ENCODE data around the gene CUEDC1. TPM values are rescaled to one million over a fixed set of nuclear protein-coding genes. Genes with fewer than 3 reads are reported as not detected.
"Not testable (repeated sequence)": the region's sequence is repeated elsewhere in the genome, so short reads cannot be mapped to it uniquely, and the experiment has no call there.

CUEDC1 gene
- total RNA-seq, 1 experiment from 2014 or later: 61.4 TPM

GRCh38 chr17:57849163-57849873, 105.9 kb downstream of the CUEDC1 start:
- CTCF ChIA-PET: interaction anchor here (0.6 kb wide), 1 partner anchor 109 kb away, joined by 6 read pairs; no protein-coding TSS in a partner anchor
- intact Hi-C loops (cut with micrococcal nuclease; ENCODE audit: unreplicated experiment): no loop called here
- BruUV-seq (replicated peaks): TSS peak; percentile 60

GRCh38 chr17:57846056-57846945, 108.9 kb downstream of the CUEDC1 start:
- peaks cover 37% of the 10 kb centered on the region for H3K79me2 ChIP-seq (ENCODE audit: low read depth)
- BruUV-seq (replicated peaks); POLR2A ChIA-PET (ENCODE audit: unreplicated experiment): not testable (repeated sequence)

More at GRCh38 chr17:57849163-57849873, 105.9 kb downstream of the CUEDC1 start:
- peaks cover 16% of the 10 kb centered on the region for H3K36me3 ChIP-seq (ENCODE audit: low read depth)
- DNase-seq: no peak
- POLR2A ChIA-PET (ENCODE audit: unreplicated experiment): interaction anchor here (0.5 to 0.6 kb wide), 2 partner anchors 139 to 140 kb away, joined by 3 to 5 read pairs; partner anchors contain the start of gene VEZF1
- no peaks in the 10 kb centered on the region for H3K9me2 ChIP-seq (ENCODE audit: insufficient read depth)
- H3F3A ChIP-seq (ENCODE audit: insufficient read depth, low read depth): peaks cover 9% of the 10 kb centered on the region
- no peaks in the 10 kb centered on the region for H3K27me3 ChIP-seq (ENCODE audit: insufficient read depth, low read depth)
- no peak for TF ChIP-seq EZH2 (IDR thresholded peaks at IDR 0.05; ENCODE audit: low read depth)
- no peak for TF ChIP-seq CTCF (conservative IDR thresholded peaks at IDR 0.05)
- peaks cover 29% of the 10 kb centered on the region for H3K79me2 ChIP-seq (ENCODE audit: low read depth)
- no peak overlapping the region for H3K27ac ChIP-seq
- H3K4me3 ChIP-seq: peak overlapping the region; percentile 72
- H2AFZ ChIP-seq: peak overlapping the region; percentile 81
- H3K9me3 ChIP-seq (ENCODE audit: insufficient read depth, low read depth): no peaks in the 10 kb centered on the region
- peak overlapping the region; percentile 99 for H3K4me2 ChIP-seq
- H3K4me1 ChIP-seq (replicated peaks; ENCODE audit: insufficient read depth): peaks cover 24% of the 10 kb centered on the region
- 0 out of 2 replicates have a peak, but pooled peaks cover 5% of the 10 kb centered on the region for H4K20me1 ChIP-seq (ENCODE audit: insufficient read depth)

GRCh38 chr17:57842280-57842679, 112.9 kb downstream of the CUEDC1 start:
- no peak overlapping the region for H3K4me2 ChIP-seq
- no peak for TF ChIP-seq CTCF (conservative IDR thresholded peaks at IDR 0.05)
- no peak for TF ChIP-seq EZH2 (IDR thresholded peaks at IDR 0.05; ENCODE audit: low read depth)
- CTCF ChIA-PET: no interaction called here
- H3K27ac ChIP-seq: no peak overlapping the region
- no peak overlapping the region for H2AFZ ChIP-seq
- POLR2A ChIA-PET (ENCODE audit: unreplicated experiment): no interaction called here
- no TSS peak for BruUV-seq (replicated peaks)
- intact Hi-C loops (cut with micrococcal nuclease; ENCODE audit: unreplicated experiment): no loop called here
- H3K9me3 ChIP-seq (ENCODE audit: insufficient read depth, low read depth): no peaks in the 10 kb centered on the region
- no peaks in the 10 kb centered on the region for H3K9me2 ChIP-seq (ENCODE audit: insufficient read depth)
- H3K36me3 ChIP-seq (ENCODE audit: low read depth): peaks cover 35% of the 10 kb centered on the region
- H3K79me2 ChIP-seq (ENCODE audit: low read depth): 0 out of 2 replicates have a peak, but pooled peaks cover 8% of the 10 kb centered on the region
- H3F3A ChIP-seq (ENCODE audit: insufficient read depth, low read depth): peaks cover 24% of the 10 kb centered on the region
- H4K20me1 ChIP-seq (ENCODE audit: insufficient read depth): peaks cover 24% of the 10 kb centered on the region
- no peak overlapping the region for H3K4me3 ChIP-seq
- H3K27me3 ChIP-seq (ENCODE audit: insufficient read depth, low read depth): no peaks in the 10 kb centered on the region
- DNase-seq: no peak
- no peaks in the 10 kb centered on the region for H3K4me1 ChIP-seq (replicated peaks; ENCODE audit: insufficient read depth)

More at GRCh38 chr17:57846056-57846945, 108.9 kb downstream of the CUEDC1 start:
- intact Hi-C loops (cut with micrococcal nuclease; ENCODE audit: unreplicated experiment); CTCF ChIA-PET; H3K27me3 ChIP-seq (ENCODE audit: insufficient read depth, low read depth); H3K9me2 ChIP-seq (ENCODE audit: insufficient read depth); H3K4me2 ChIP-seq; H3K27ac ChIP-seq; H2AFZ ChIP-seq; H3K4me3 ChIP-seq; H3K9me3 ChIP-seq (ENCODE audit: insufficient read depth, low read depth); DNase-seq: not testable (repeated sequence)
- Histone ChIP-seq H3K36me3 (ENCODE audit: low read depth) (peaks cover 26% of the 10 kb centered on the region), H4K20me1 (ENCODE audit: insufficient read depth) (peaks cover 24% of the 10 kb centered on the region), H3K4me1 (replicated peaks; ENCODE audit: insufficient read depth) (peaks cover 19% of the 10 kb centered on the region), H3F3A (ENCODE audit: insufficient read depth, low read depth) (peaks cover 20% of the 10 kb centered on the region)

All from PC-9 (cell line).